Prostate gland (tissue), 2 donors: Measurements from ENCODE around the gene RBFOX2. TPM values are rescaled to one million over a fixed set of nuclear protein-coding genes. Genes with fewer than 3 reads are reported as not detected.

ENCODE experiments used
- DNase-seq: peaks from one replicate; pipeline ENCODE4 v3.0.0-alpha.2; 2019; ENCODE audit warnings: low spot score
- H3K27ac ChIP-seq, 2 donors: fragments of 200-600 bp; sonication (generic); 2 replicates each; pipeline ENCODE4 v1.5.1; 2017 to 2019
- H3K27me3 ChIP-seq: fragments of 200-600 bp; sonication (generic); replicated peaks from 2 replicates; pipeline ENCODE4 v1.5.1; 2019; ENCODE audit not compliant: insufficient read depth
- H3K36me3 ChIP-seq, 2 donors: fragments of 200-600 bp; sonication (generic); 1 replicate in 1 of 2; 2 replicates in 1 of 2; pipeline versions ENCODE4 v1.5.1 to v1.8.1; 2017 to 2019
- H3K4me1 ChIP-seq: fragments of 200-600 bp; sonication (generic); replicated peaks from 2 replicates; pipeline ENCODE4 v1.5.1; 2019
- H3K4me3 ChIP-seq, 2 donors: fragments of 200-600 bp; sonication (generic); 2 replicates each; pipeline ENCODE4 v1.5.1; 2017 to 2019
- H3K9me3 ChIP-seq: fragments of 200-600 bp; sonication (generic); 2 replicates; pipeline ENCODE4 v1.5.1; 2017
- POLR2A ChIP-seq: fragments of 450-650 bp; IDR thresholded peaks from one replicate; pipeline ENCODE4 v1.6.1; 2016; ENCODE audit warnings: antibody characterized with exemption, mild to moderate bottlenecking
- POLR2AphosphoS5 ChIP-seq: sonication (generic); formaldehyde crosslinking; IDR thresholded peaks from one replicate; pipeline ENCODE4 v1.6.1; 2017; ENCODE audit warnings: antibody characterized with exemption
- WGBS: methylation state at CpG from one replicate; pipeline ENCODE4 v1.1.5; 2018; 5-methylcytosine and 5-hydroxymethylcytosine counted together
- intact Hi-C: fragments of 100-400 bp; cut with DNase I; formaldehyde crosslinking; loops from one replicate; pipeline ENCODE4 v1.14.2; 2022
- total RNA-seq, 2 donors: library from RNA; depleted of rRNA; stranded (reverse); fragments of >200 nt; gene quantifications; one replicate each; pipeline ENCODE4 v1.1.0, GENCODE V29; 2016
- TF ChIP-seq, protein P1 (sequence below), 4 experiments: fragments of 200-600 bp in 2 of 4; fragments of 450-650 bp in 2 of 4; sonication (generic) in 2 of 4; IDR thresholded peaks; 1 replicate in 3 of 4; 2 replicates in 1 of 4; pipeline ENCODE4 v1.5.1; 2016 to 2019; ENCODE audit warnings: antibody characterized with exemption in 4 of 4, mild to moderate bottlenecking in 2 of 4, moderate library complexity in 2 of 4

The RBFOX2 gene
- total RNA-seq, 2 donors from 2014 or later: 59.8 to 79.4 TPM

DNA sequence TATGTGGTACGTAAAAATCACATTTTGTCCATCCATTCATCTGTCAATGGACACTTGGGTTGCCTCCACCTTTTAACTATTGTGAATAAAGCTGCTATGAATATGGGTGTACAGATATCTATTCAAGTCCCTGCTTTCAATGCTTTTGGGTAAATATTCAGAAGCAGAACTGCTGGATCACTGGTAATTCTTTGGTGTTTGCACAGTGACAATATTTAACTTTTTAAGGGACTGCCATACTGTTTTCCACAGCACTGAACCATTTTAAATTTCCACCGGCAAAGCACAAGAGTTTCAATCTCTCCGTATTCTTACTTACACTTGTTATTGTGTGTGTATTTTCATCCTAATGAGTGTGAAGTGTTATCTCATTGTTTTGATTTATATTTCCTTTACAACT, 79.4 kb downstream of the RBFOX2 start:
- intact Hi-C loops: no loop called here
- Histone ChIP-seq H3K27ac (no peak overlapping the region), H3K4me1 (no peaks in the 10 kb centered on the region), H3K9me3 (no peaks in the 10 kb centered on the region), H3K4me3 (no peak overlapping the region), H3K27me3 (no peaks in the 10 kb centered on the region), H3K36me3 (no peaks in the 10 kb centered on the region)
- TF ChIP-seq POLR2A: no peak
- TF ChIP-seq POLR2AphosphoS5: no peak
- TF ChIP-seq, protein P1, sequence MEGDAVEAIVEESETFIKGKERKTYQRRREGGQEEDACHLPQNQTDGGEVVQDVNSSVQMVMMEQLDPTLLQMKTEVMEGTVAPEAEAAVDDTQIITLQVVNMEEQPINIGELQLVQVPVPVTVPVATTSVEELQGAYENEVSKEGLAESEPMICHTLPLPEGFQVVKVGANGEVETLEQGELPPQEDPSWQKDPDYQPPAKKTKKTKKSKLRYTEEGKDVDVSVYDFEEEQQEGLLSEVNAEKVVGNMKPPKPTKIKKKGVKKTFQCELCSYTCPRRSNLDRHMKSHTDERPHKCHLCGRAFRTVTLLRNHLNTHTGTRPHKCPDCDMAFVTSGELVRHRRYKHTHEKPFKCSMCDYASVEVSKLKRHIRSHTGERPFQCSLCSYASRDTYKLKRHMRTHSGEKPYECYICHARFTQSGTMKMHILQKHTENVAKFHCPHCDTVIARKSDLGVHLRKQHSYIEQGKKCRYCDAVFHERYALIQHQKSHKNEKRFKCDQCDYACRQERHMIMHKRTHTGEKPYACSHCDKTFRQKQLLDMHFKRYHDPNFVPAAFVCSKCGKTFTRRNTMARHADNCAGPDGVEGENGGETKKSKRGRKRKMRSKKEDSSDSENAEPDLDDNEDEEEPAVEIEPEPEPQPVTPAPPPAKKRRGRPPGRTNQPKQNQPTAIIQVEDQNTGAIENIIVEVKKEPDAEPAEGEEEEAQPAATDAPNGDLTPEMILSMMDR (IDR thresholded peaks at IDR 0.05): no peak
- WGBS: 81% methylated on average over 3 of the region's 3 CpGs
- no peak for DNase-seq

DNA sequence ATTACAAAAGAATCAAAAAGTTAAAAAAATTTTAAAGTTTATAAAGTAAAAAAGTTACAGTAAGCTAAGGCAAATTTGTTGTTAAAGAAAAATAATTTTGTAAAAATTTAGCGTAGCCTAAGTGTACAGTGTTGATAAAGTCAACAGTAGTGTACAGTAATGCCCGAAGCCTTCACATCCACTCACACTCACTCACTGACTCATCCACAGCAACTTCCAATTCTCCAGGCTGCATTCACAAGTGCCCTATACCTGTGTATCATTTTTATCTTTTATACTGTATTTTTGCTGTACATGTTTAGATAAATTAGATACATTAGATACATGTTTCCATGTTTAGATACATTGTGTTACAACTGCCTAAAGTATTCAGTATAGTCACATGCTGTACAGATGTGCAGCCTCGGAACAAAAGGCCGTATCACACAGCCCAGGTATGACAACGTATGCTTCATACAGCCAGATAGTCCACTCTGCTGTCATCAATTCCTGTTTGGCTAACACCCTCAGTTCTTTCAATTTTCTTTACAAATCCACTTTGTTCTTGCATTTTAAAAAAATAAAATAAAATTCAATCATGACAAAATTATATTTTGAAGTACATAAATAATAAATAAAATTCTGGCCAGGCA, 80.7 kb downstream of the RBFOX2 start:
- TF ChIP-seq POLR2A: no peak
- no peak for TF ChIP-seq POLR2AphosphoS5
- Histone ChIP-seq H3K27ac (no peak overlapping the region), H3K27me3 (no peaks in the 10 kb centered on the region), H3K36me3 (no peaks in the 10 kb centered on the region), H3K9me3 (no peaks in the 10 kb centered on the region), H3K4me1 (no peaks in the 10 kb centered on the region), H3K4me3 (no peak overlapping the region)
- no peak for DNase-seq
- WGBS: 93% methylated on average over 5 of the region's 5 CpGs
- intact Hi-C loops: no loop called here

DNA sequence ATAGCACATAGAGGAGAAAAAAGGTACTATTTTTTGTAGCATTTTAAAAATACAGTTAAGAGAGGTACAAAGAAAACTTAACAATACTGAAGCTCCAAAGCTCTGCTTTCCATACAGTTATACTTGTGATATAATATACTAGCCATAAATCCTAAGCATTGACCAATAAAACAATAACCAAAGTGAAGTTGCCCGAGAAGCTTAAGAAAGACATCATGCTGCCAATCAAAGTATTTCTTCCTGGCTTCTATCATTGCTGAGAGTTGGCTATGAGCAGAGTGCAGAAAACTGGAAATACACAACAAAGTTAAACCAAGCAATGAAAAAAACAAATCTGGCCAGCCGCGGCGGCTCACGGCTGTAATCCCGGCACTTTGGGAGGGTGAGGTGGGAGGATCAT, 84.2 kb downstream of the RBFOX2 start:
- Histone ChIP-seq H3K9me3 (no peaks in the 10 kb centered on the region), H3K27me3 (no peaks in the 10 kb centered on the region), H3K4me1 (no peaks in the 10 kb centered on the region), H3K27ac (no peak overlapping the region), H3K36me3 (no peaks in the 10 kb centered on the region), H3K4me3 (no peak overlapping the region)
- no peak for DNase-seq
- intact Hi-C loops: no loop called here
- 76% methylated on average over 6 of the region's 6 CpGs for WGBS
- TF ChIP-seq POLR2AphosphoS5: no peak
- no peak for TF ChIP-seq POLR2A
- TF ChIP-seq, protein P1 (IDR thresholded peaks at IDR 0.05): no peak

DNA sequence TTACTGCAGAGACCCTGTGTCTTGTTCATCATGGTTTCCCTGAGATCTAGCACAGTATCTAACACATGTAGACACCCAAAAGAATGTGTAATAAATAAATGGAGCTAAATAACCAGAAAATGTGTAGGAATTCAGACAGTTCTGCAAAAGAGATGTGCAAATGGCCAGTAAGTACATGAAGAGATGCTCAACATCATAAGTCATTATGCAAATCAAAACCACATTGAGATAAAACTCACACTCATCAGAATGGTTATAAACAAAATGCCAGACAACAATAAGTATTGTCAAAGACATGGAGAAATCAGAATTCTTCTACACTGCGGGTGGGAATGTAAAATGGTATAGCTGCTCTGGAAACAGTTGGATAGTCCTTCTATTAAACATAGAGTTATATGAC, 88.5 kb downstream of the RBFOX2 start:
- TF ChIP-seq POLR2A (no peak), POLR2AphosphoS5 (no peak)
- TF ChIP-seq, protein P1 (IDR thresholded peaks at IDR 0.05): no peak
- Histone ChIP-seq H3K27me3 (no peaks in the 10 kb centered on the region), H3K27ac (no peak overlapping the region), H3K4me1 (no peaks in the 10 kb centered on the region), H3K4me3 (no peak overlapping the region), H3K36me3 (no peaks in the 10 kb centered on the region), H3K9me3 (no peaks in the 10 kb centered on the region)
- intact Hi-C loops: no loop called here
- 91% methylated on average over 1 of the region's 1 CpG for WGBS
- no peak for DNase-seq

DNA sequence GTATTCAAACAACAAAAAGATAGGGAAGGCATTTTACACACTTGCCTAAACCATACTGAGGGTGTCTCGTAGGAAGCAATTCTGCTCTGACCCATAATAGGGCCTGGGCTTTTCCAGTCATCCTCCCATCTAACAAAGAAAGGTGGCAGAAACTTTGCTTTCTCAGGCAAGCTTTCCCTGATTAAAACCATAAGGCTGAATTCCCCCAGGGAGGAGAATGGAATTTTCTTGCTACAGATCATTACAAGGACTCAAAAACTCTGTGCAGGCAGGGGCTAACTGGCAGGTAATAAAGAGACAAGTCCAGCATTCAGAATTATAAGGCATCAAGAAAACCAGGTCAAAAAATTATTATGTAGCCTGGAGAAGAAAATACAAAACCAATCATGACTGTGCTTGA, 90.4 kb downstream of the RBFOX2 start:
- no peak overlapping the region for H3K4me3 ChIP-seq
- H3K4me1 ChIP-seq: no peaks in the 10 kb centered on the region
- no peaks in the 10 kb centered on the region for H3K36me3 ChIP-seq
- no peak for DNase-seq
- TF ChIP-seq, protein P1 (IDR thresholded peaks at IDR 0.05): no peak
- TF ChIP-seq POLR2AphosphoS5 (no peak), POLR2A (no peak)
- WGBS: 95% methylated on average over 1 of the region's 1 CpG
- no peaks in the 10 kb centered on the region for H3K27me3 ChIP-seq
- intact Hi-C loops: loop anchor here (10.0 kb wide), 1 partner anchor 87 kb away; the partner anchor contains the start of gene RBFOX2
- H3K27ac ChIP-seq: no peak overlapping the region
- no peaks in the 10 kb centered on the region for H3K9me3 ChIP-seq
